Ramos (cell line): Measurements from ENCODE around the gene ZNFX1.

Experiments
- in situ Hi-C: fragments of 300-500 bp; cut with MboI; formaldehyde crosslinking; loops from one replicate; pipeline ENCODE4 v1.14.3; 2022; ENCODE audit warnings: low sequenced_read_pairs; ENCODE audit not compliant: unreplicated experiment

Gene ZNFX1

GRCh38 chr20:49256261-49256660 lies 21.6 kb downstream of the ZNFX1 start:
- in situ Hi-C loops: no loop called here

DNA sequence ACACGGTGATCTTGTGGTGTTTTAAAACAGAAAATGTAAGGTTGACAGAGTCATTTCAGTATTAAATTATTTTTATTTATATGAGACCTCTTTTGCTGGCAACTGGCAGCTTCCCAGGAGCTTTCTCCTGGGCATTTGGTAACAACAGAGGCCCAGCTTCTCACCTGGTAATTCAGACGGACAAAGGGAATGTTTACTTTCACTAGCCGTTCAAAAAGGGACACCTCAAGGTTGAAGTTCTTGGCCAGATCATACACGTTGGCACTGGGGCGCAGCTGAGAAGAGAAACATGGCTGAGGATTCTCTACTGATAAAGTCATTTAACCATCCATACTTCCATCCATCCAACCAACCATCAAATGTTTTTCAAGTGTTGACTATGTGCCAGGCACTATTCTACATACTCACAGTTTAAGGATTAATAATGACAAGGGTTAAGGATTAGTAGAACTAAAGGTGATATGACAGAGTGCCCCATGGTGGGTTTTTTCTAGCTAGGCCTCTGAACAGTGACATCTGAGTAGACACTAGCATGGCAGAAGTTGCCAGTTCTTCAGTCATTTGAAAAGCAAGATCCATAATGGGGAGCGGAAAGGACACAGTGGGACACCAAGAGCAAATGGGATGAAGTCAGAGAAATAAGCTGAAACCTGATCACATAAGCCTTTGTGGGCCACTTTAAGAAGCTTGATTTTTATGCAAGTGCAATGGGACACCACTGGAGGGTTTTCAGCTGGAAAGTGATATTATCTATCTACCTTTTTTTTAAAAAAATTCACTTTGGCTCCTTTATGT lies 25.1 kb downstream of the ZNFX1 start:
- in situ Hi-C loops: no loop called here

GRCh38 chr20:49248879-49249665 lies 28.8 kb downstream of the ZNFX1 start:
- in situ Hi-C loops: no loop called here

- in situ Hi-C loops: no loop called here
These were observed 29.6 kb downstream of the ZNFX1 start for GRCh38 chr20:49248301-49248700.

DNA sequence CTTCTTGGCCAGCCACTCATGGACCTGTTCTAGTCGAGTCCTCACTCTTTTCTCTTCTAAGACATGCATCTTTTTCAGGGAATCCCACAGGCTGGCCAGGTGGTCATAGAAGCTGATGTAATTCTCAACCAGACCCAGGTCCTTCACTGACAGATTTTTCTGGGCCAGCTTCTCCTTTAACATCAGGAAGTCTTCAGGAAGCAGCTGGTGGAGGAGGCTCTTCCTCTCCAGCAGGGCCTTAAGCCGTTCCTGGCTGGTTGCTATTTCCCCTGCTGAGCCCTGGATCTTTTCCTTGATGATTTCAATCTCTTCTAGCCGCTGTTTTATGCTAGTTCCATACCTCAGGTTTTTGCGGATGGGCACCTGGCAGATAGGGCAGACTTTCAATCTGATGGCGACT lies 30.1 kb downstream of the ZNFX1 start:
- in situ Hi-C loops: no loop called here

DNA sequence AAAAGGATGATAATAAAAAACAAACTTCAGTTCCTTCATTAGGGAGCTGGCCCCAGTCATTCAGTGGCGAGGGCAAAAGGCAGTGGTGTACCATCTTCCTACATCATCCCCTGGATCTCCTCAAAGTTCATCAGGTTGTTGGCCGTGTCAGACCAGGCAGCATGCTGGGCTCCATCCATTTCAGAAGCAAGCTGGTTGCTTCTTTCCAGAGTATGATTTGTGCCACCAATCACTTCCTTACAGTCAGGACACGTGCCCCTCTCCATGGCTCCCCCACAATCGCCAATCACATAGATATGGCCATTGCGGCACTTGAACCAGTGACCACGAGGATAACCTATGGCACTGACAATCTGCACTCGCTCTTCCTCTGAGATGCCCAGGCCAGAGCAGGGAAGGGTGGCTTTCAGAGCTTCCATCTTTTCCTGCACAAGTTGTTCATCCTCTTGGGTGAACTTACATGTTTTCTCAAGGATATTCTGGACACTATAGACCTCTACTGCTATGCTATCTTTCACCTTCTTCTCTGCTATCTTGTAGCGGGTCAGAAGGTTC lies 30.6 kb downstream of the ZNFX1 start:
- in situ Hi-C loops: no loop called here

- in situ Hi-C loops: no loop called here
These were observed 31.7 kb downstream of the ZNFX1 start for GRCh38 chr20:49245921-49246740.

DNA sequence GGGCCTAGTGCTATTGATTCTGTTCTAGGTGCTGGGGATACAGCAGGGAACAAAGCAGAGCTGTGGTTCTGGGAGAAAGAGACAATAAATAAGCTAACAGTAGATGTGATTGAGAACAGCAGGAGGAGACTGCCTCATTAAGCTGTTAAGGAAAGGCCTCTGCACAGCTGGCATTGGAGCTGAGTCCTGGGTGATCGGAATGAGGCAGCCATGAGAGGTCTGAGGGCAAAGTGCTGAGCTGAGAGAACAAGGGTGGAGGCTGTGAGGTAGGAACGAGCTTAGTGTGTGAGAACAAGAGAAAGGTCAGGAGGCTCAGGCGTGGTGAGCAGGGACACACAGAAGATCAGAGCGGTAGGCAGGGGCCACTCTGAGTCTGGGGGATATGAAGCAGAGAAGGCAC lies 40.3 kb downstream of the ZNFX1 start:
- in situ Hi-C loops: loop anchor here (10.0 kb wide), 1 partner anchor 167 kb away; no protein-coding TSS in a partner anchor

DNA sequence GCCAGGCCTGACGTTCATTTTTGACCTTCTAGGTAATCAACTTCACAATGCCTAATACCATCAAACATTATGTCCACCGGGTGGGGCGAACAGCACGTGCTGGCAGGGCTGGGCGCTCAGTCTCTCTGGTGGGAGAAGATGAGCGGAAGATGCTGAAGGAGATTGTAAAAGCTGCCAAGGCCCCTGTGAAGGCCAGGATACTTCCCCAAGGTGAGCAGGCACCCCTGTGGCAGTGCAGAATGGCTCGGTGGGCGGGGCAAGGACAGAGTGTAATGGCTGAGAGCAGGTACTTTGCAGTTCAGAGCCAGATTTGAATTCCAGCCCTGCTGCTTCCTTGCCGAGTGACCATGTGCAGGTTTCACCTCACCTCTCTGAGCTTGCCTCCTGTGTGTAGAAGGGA lies 41.6 kb downstream of the ZNFX1 start:
- in situ Hi-C loops: loop anchor here (10.0 kb wide), 1 partner anchor 168 kb away; no protein-coding TSS in a partner anchor

GRCh38 chr20:49234831-49235230 lies 43.0 kb downstream of the ZNFX1 start:
- in situ Hi-C loops: loop anchor here (10.0 kb wide), 1 partner anchor 170 kb away; no protein-coding TSS in a partner anchor

- in situ Hi-C loops: loop anchor here (10.0 kb wide), 1 partner anchor 172 kb away; no protein-coding TSS in a partner anchor
These were observed 44.6 kb downstream of the ZNFX1 start for GRCh38 chr20:49233226-49233625.

DNA sequence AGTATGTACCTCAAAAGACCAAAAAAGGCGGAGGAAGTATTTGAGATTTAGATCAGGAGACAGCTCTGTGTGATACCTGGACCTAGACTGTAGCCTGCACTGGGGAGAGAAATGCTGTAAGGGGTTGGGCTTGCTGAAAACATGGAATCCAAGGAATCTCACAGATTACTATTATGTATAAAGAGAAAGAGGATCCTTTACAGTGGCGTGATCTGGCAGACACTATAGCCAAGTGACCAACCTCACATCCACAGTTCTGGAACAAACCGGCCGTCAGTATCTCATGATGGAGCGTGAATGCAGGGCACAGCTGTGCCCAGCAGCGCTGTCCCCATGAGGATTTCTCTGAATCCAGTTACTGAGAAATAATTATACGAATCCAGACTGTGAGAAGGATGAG lies 46.4 kb downstream of the ZNFX1 start:
- in situ Hi-C loops: loop anchor here (10.0 kb wide), 1 partner anchor 173 kb away; no protein-coding TSS in a partner anchor

DNA sequence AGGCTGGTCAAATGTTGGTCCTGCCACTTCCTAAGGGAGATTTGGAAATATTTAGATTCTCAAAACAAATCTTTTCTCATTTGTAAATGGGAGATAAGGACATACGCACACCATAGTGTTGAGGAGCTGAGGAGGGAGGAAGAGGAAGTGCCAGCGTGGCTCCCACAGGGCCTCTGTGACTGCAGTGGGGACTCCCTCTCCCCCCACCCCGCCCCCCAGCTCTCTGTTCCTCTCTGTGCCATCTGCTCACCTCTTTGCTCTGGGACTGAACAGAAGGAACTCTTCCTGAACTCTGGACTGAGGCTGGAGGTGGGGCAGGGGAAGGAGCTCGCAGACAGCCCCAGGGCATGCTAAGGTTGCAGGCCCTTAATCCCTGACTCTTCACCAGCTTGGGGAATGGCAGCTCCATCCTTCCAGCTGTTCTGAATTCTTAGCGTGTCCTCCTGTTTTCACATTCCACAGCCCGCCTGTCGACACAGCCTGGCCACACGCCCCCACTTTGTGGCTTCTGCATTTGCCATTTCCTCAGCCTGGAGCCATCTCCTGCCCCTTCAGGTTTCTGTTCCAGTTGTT lies 47.2 kb downstream of the ZNFX1 start:
- in situ Hi-C loops: loop anchor here (10.0 kb wide), 1 partner anchor 174 kb away; no protein-coding TSS in a partner anchor

GRCh38 chr20:49230021-49230420 lies 47.8 kb downstream of the ZNFX1 start:
- in situ Hi-C loops: loop anchor here (10.0 kb wide), 1 partner anchor 175 kb away; no protein-coding TSS in a partner anchor

DNA sequence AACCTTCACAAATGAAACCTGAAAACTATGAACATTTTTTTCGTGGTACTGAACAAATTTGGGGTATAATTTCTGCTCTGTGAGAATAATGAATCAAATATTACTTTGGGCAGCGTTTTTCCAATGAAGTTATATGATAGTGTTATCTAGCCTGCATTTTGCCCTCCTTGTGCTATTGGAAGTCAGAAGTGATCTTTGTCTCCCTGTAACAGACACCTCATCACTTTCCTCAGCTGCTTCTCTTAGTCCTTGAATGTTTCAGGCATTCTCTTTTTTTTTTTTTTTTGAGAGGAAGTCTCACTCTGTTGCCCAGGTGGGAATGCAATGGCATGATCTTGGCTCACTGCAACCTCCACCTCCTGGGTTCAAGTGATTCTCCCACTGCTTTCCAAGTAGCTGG lies 48.5 kb downstream of the ZNFX1 start:
- in situ Hi-C loops: no loop called here

- in situ Hi-C loops: no loop called here
These were observed 49.2 kb downstream of the ZNFX1 start for GRCh38 chr20:49228676-49229075.

GRCh38 chr20:49225896-49226295 lies 52.0 kb downstream of the ZNFX1 start:
- in situ Hi-C loops: no loop called here

- in situ Hi-C loops: no loop called here
These were observed 57.7 kb downstream of the ZNFX1 start for GRCh38 chr20:49219924-49220831.
